ENCODE data around the gene ZYX. TPM values are rescaled to one million over a fixed set of nuclear protein-coding genes. Genes with fewer than 3 reads are reported as not detected.
"Not testable (repeated sequence)": the region's sequence is repeated elsewhere in the genome, so short reads cannot be mapped to it uniquely, and the experiment has no call there.

ZYX gene
- total RNA-seq, 2 experiments from 2014 or later, result 235 to 249 TPM

- H3K27ac Mint-ChIP-seq, result peak overlapping the region; percentile 11
- H3K36me3 Mint-ChIP-seq (ENCODE audit: low read depth), result peaks cover 42% of the 10 kb centered on the region
- no peak overlapping the region for H3K4me3 Mint-ChIP-seq
- H3K27me3 Mint-ChIP-seq, result no peaks in the 10 kb centered on the region
- DNase-seq, result no peak
- H3K4me1 Mint-ChIP-seq, result peaks cover 29% of the 10 kb centered on the region
- POLR2A ChIA-PET, result interaction anchor here (1.3 kb wide), 1 partner anchor 18 kb away, joined by 3 read pairs; no protein-coding TSS in a partner anchor
- H3K9me3 Mint-ChIP-seq, result no peaks in the 10 kb centered on the region
- CTCF ChIA-PET, result interaction anchor here (1.0 kb wide), 1 partner anchor 149 kb away, joined by 3 read pairs; no protein-coding TSS in a partner anchor
These were observed 9.1 kb downstream of the ZYX start for GRCh38 chr7:143390104-143390772.

- CTCF ChIA-PET, result interaction anchor here (1.0 kb wide), 1 partner anchor 150 kb away, joined by 3 read pairs; no protein-coding TSS in a partner anchor
- POLR2A ChIA-PET, result no interaction called here
- no peak for DNase-seq
- Mint-ChIP-seq H3K4me3 (no peak overlapping the region), H3K36me3 (ENCODE audit: low read depth) (peaks cover 42% of the 10 kb centered on the region), H3K9me3 (no peaks in the 10 kb centered on the region), H3K27me3 (no peaks in the 10 kb centered on the region), H3K4me1 (peaks cover 31% of the 10 kb centered on the region), H3K27ac (no peak overlapping the region)
These were observed 9.7 kb downstream of the ZYX start for GRCh38 chr7:143390773-143391317.

- H3K9me3 Mint-ChIP-seq, result no peaks in the 10 kb centered on the region
- POLR2A ChIA-PET, result interaction anchor here (0.7 to 5.6 kb wide), 4 partner anchors 7 to 15 kb away, joined by 3 to 35 read pairs (median 8); partner anchors contain the start of gene EPHA1
- H3K4me1 Mint-ChIP-seq, result peaks cover 31% of the 10 kb centered on the region
- no peak overlapping the region for H3K27ac Mint-ChIP-seq
- H3K4me3 Mint-ChIP-seq, result no peak overlapping the region
- no peaks in the 10 kb centered on the region for H3K27me3 Mint-ChIP-seq
- no peak for DNase-seq
- peaks cover 42% of the 10 kb centered on the region for H3K36me3 Mint-ChIP-seq (ENCODE audit: low read depth)
- CTCF ChIA-PET, result interaction anchor here (1.0 to 1.5 kb wide), 2 partner anchors 11 to 24 kb away, joined by 3 to 5 read pairs; no protein-coding TSS in a partner anchor
These were observed 10.6 kb downstream of the ZYX start for GRCh38 chr7:143391462-143392404.

DNA sequence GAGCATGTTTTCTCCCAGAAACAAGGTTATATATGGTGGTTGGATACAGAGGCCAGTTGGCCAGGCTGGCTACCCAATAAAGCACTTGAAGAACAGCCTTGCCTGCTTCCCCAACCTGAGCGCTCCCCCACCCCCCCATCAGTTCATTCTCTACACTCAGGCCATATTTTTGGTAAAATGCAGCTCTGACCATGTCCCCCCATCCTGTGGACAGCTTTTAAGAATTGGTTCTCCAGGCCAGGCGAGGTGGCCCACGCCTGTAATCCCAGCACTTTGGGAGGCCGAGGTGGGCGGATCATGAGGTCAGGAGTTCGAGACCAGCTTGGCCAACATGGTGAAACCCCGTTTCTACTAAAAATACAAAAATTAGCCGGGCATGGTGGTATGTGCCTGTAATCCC, 11.3 kb downstream of the ZYX start:
- peaks cover 31% of the 10 kb centered on the region for H3K4me1 Mint-ChIP-seq
- not testable (repeated sequence) for DNase-seq, H3K27me3 Mint-ChIP-seq, H3K4me3 Mint-ChIP-seq, H3K9me3 Mint-ChIP-seq, H3K27ac Mint-ChIP-seq
- POLR2A ChIA-PET, result interaction anchor here (0.7 to 5.6 kb wide), 4 partner anchors 8 to 15 kb away, joined by 3 to 35 read pairs (median 8); partner anchors contain the start of gene EPHA1
- peaks cover 42% of the 10 kb centered on the region for H3K36me3 Mint-ChIP-seq (ENCODE audit: low read depth)
- CTCF ChIA-PET, result interaction anchor here (0.7 to 1.5 kb wide), 3 partner anchors 12 to 87 kb away, joined by 3 to 5 read pairs (median 3); no protein-coding TSS in a partner anchor

DNA sequence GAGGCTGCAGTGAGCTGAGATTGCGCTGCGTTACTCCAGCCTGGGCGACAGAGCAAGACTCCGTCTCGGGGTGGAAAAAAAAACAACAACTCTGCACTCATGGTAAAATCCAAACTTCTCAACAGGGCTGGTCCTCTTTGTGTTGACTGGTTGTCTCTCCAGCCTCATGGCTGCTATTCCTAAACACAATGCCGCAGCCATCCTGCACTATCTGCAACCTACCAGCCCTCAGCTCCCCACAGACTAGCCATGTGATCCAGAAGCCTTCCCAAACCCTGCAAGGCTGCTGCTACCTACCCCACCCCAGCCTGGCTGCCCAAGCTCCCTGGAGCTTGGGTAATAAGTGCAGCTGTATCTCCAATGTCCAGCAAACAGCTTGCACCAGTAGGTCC, 11.7 kb downstream of the ZYX start:
- Mint-ChIP-seq H3K4me1 (peaks cover 27% of the 10 kb centered on the region), H3K9me3 (no peaks in the 10 kb centered on the region), H3K27me3 (no peaks in the 10 kb centered on the region), H3K36me3 (ENCODE audit: low read depth) (peaks cover 38% of the 10 kb centered on the region), H3K27ac (peak overlapping the region; percentile 10), H3K4me3 (no peak overlapping the region)
- ChIA-PET POLR2A (interaction anchor here (0.7 to 5.6 kb wide), 4 partner anchors 8 to 14 kb away, joined by 3 to 35 read pairs (median 8); partner anchors contain the start of gene EPHA1), CTCF (interaction anchor here (0.7 to 1.5 kb wide), 3 partner anchors 13 to 87 kb away, joined by 3 to 5 read pairs (median 3); no protein-coding TSS in a partner anchor)
- DNase-seq, result no peak

GRCh38 chr7:143393267-143394041, 12.3 kb downstream of the ZYX start:
- POLR2A ChIA-PET, result interaction anchor here (1.2 to 5.6 kb wide), 3 partner anchors 9 to 14 kb away, joined by 4 to 35 read pairs (median 13); partner anchors contain the start of gene EPHA1
- Mint-ChIP-seq H3K4me1 (peaks cover 24% of the 10 kb centered on the region), H3K36me3 (ENCODE audit: low read depth) (peaks cover 37% of the 10 kb centered on the region), H3K9me3 (no peaks in the 10 kb centered on the region), H3K27me3 (no peaks in the 10 kb centered on the region), H3K27ac (peak overlapping the region; percentile 10), H3K4me3 (no peak overlapping the region)
- CTCF ChIA-PET, result interaction anchor here (0.7 to 1.5 kb wide), 3 partner anchors 14 to 88 kb away, joined by 3 to 7 read pairs (median 3); no protein-coding TSS in a partner anchor
- DNase-seq, result no peak

- ChIA-PET POLR2A (interaction anchor here (3.4 to 5.6 kb wide), 2 partner anchors 10 to 13 kb away, joined by 13 to 35 read pairs; partner anchors contain the start of gene EPHA1), CTCF (interaction anchor here (0.9 kb wide), 1 partner anchor 14 kb away, joined by 7 read pairs; no protein-coding TSS in a partner anchor)
- Mint-ChIP-seq H3K9me3 (no peaks in the 10 kb centered on the region), H3K27me3 (no peaks in the 10 kb centered on the region), H3K4me3 (no peak overlapping the region), H3K36me3 (ENCODE audit: low read depth) (peaks cover 33% of the 10 kb centered on the region), H3K4me1 (peaks cover 21% of the 10 kb centered on the region), H3K27ac (no peak overlapping the region)
- no peak for DNase-seq
These were observed 12.9 kb downstream of the ZYX start for GRCh38 chr7:143394068-143394467.

GRCh38 chr7:143394777-143395176, 13.6 kb downstream of the ZYX start:
- ChIA-PET CTCF (no interaction called here), POLR2A (interaction anchor here (1.3 to 5.6 kb wide), 3 partner anchors 10 to 15 kb away, joined by 3 to 35 read pairs (median 13); partner anchors contain the start of gene EPHA1)
- H3K36me3 Mint-ChIP-seq (ENCODE audit: low read depth), result peaks cover 26% of the 10 kb centered on the region
- H3K27ac Mint-ChIP-seq, result no peak overlapping the region
- peaks cover 14% of the 10 kb centered on the region for H3K4me1 Mint-ChIP-seq
- no peaks in the 10 kb centered on the region for H3K27me3 Mint-ChIP-seq
- no peak overlapping the region for H3K4me3 Mint-ChIP-seq
- no peaks in the 10 kb centered on the region for H3K9me3 Mint-ChIP-seq
- no peak for DNase-seq

GRCh38 chr7:143395187-143396149, 14.3 kb downstream of the ZYX start:
- Mint-ChIP-seq H3K27ac (no peak overlapping the region), H3K4me1 (peaks cover 9% of the 10 kb centered on the region), H3K9me3 (no peaks in the 10 kb centered on the region), H3K36me3 (ENCODE audit: low read depth) (peaks cover 19% of the 10 kb centered on the region), H3K4me3 (no peak overlapping the region), H3K27me3 (no peaks in the 10 kb centered on the region)
- ChIA-PET CTCF (interaction anchor here (1.0 kb wide), 1 partner anchor 10 kb away, joined by 3 read pairs; no protein-coding TSS in a partner anchor), POLR2A (interaction anchor here (1.3 to 5.6 kb wide), 4 partner anchors 10 to 15 kb away, joined by 3 to 35 read pairs (median 10); partner anchors contain the start of gene EPHA1)
- DNase-seq, result no peak

- Mint-ChIP-seq H3K27me3 (no peaks in the 10 kb centered on the region), H3K36me3 (ENCODE audit: low read depth) (peaks cover 16% of the 10 kb centered on the region), H3K9me3 (no peaks in the 10 kb centered on the region), H3K4me3 (no peak overlapping the region), H3K27ac (no peak overlapping the region), H3K4me1 (peaks cover 9% of the 10 kb centered on the region)
- no peak for DNase-seq
- ChIA-PET POLR2A (interaction anchor here (1.3 to 5.6 kb wide), 2 partner anchors 11 kb away, joined by 6 to 35 read pairs; partner anchors contain the start of gene EPHA1), CTCF (interaction anchor here (1.0 kb wide), 1 partner anchor 9 kb away, joined by 3 read pairs; no protein-coding TSS in a partner anchor)
These were observed 15.0 kb downstream of the ZYX start for GRCh38 chr7:143396182-143396581.

All from activated CD4-positive, alpha-beta memory T cell treated with anti-CD3 and anti-CD28 coated beads, Interleukin-2, amount 10 ng/mL, durations not matched to agents 7 days and 5 days (primary cell).